ENCODE results near the gene TAC3. TPM values are rescaled to one million over a fixed set of nuclear protein-coding genes. Genes with fewer than 3 reads are reported as not detected.

Gene TAC3
- total RNA-seq, 2 experiments from 2014 or later: not detected

- Mint-ChIP-seq H3K27me3 (no peaks in the 10 kb centered on the region), H3K4me3 (no peak overlapping the region), H3K36me3 (peaks cover 48% of the 10 kb centered on the region), H3K27ac (peak overlapping the region; percentile 13), H3K4me1 (ENCODE audit: low read depth) (peaks cover 66% of the 10 kb centered on the region), H3K9me3 (no peaks in the 10 kb centered on the region)
- ChIA-PET CTCF (interaction anchor here (1.8 to 13.7 kb wide), 8 partner anchors 9 to 246 kb away, joined by 5 to 206 read pairs (median 30); no protein-coding TSS in a partner anchor), POLR2A (no interaction called here)
- intact Hi-C loops (cut with micrococcal nuclease): no loop called here
- no peak for DNase-seq
Measured at GRCh38 chr12:57000393-57000792, 15.9 kb downstream of the TAC3 start.

GRCh38 chr12:56999456-56999855 lies 16.9 kb downstream of the TAC3 start:
- no peaks in the 10 kb centered on the region for H3K27me3 Mint-ChIP-seq
- POLR2A ChIA-PET: interaction anchor here (1.0 to 1.4 kb wide), 3 partner anchors 65 to 274 kb away, joined by 3 to 10 read pairs (median 3); partner anchors contain the start of genes NACA and STAT6

GRCh38 chr12:56998981-56999380 lies 17.3 kb downstream of the TAC3 start:
- POLR2A ChIA-PET: interaction anchor here (0.6 to 1.4 kb wide), 4 partner anchors 48 to 274 kb away, joined by 3 to 10 read pairs (median 4); partner anchors contain the start of genes NACA and STAT6
- CTCF ChIA-PET: interaction anchor here (0.5 to 13.7 kb wide), 12 partner anchors 9 to 245 kb away, joined by 3 to 206 read pairs (median 6); partner anchors contain the start of gene STAT6
- H3K9me3 Mint-ChIP-seq: no peaks in the 10 kb centered on the region
- H3K36me3 Mint-ChIP-seq: peaks cover 43% of the 10 kb centered on the region
- no peak overlapping the region for H3K4me3 Mint-ChIP-seq
- no peaks in the 10 kb centered on the region for H3K27me3 Mint-ChIP-seq
- peak overlapping the region; percentile 34 for H3K27ac Mint-ChIP-seq
- peaks cover 54% of the 10 kb centered on the region for H3K4me1 Mint-ChIP-seq (ENCODE audit: low read depth)
- intact Hi-C loops (cut with micrococcal nuclease): loop anchor here (1.0 to 2.0 kb wide), 3 partner anchors 8 to 242 kb away; no protein-coding TSS in a partner anchor
- DNase-seq: peak; percentile 78

More at GRCh38 chr12:56999456-56999855, 16.9 kb downstream of the TAC3 start:
- peak overlapping the region; percentile 34 for H3K27ac Mint-ChIP-seq
- H3K4me3 Mint-ChIP-seq: no peak overlapping the region
- peaks cover 59% of the 10 kb centered on the region for H3K4me1 Mint-ChIP-seq (ENCODE audit: low read depth)
- no peaks in the 10 kb centered on the region for H3K9me3 Mint-ChIP-seq
- peaks cover 48% of the 10 kb centered on the region for H3K36me3 Mint-ChIP-seq
- intact Hi-C loops (cut with micrococcal nuclease): loop anchor here (1.0 to 2.0 kb wide), 3 partner anchors 8 to 242 kb away; no protein-coding TSS in a partner anchor
- CTCF ChIA-PET: interaction anchor here (0.9 to 13.7 kb wide), 12 partner anchors 8 to 245 kb away, joined by 3 to 206 read pairs (median 8); partner anchors contain the start of gene STAT6
- DNase-seq: no peak

GRCh38 chr12:56998316-56998715 lies 18.0 kb downstream of the TAC3 start:
- H3K4me1 Mint-ChIP-seq (ENCODE audit: low read depth): peaks cover 51% of the 10 kb centered on the region
- H3K9me3 Mint-ChIP-seq: no peaks in the 10 kb centered on the region
- DNase-seq: no peak
- no peak overlapping the region for H3K4me3 Mint-ChIP-seq
- intact Hi-C loops (cut with micrococcal nuclease): loop anchor here (2.0 kb wide), 1 partner anchor 114 kb away; no protein-coding TSS in a partner anchor
- ChIA-PET CTCF (interaction anchor here (0.5 to 13.7 kb wide), 11 partner anchors 10 to 244 kb away, joined by 3 to 206 read pairs (median 7); partner anchors contain the start of gene STAT6), POLR2A (interaction anchor here (0.6 to 1.4 kb wide), 4 partner anchors 49 to 273 kb away, joined by 3 to 10 read pairs (median 4); partner anchors contain the start of genes NACA and STAT6)
- H3K27ac Mint-ChIP-seq: peak overlapping the region; percentile 10
- H3K36me3 Mint-ChIP-seq: peaks cover 38% of the 10 kb centered on the region
- H3K27me3 Mint-ChIP-seq: no peaks in the 10 kb centered on the region

- CTCF ChIA-PET: interaction anchor here (0.8 to 1.6 kb wide), 5 partner anchors 10 to 157 kb away, joined by 3 to 10 read pairs (median 5); no protein-coding TSS in a partner anchor
Measured at GRCh38 chr12:56996793-56997545, 19.4 kb downstream of the TAC3 start.

GRCh38 chr12:56995930-56996496 lies 20.3 kb downstream of the TAC3 start:
- H3K4me1 Mint-ChIP-seq (ENCODE audit: low read depth): peaks cover 41% of the 10 kb centered on the region
- no peaks in the 10 kb centered on the region for H3K9me3 Mint-ChIP-seq
- intact Hi-C loops (cut with micrococcal nuclease): no loop called here
- POLR2A ChIA-PET: no interaction called here
- peaks cover 23% of the 10 kb centered on the region for H3K36me3 Mint-ChIP-seq
- DNase-seq: no peak
- no peaks in the 10 kb centered on the region for H3K27me3 Mint-ChIP-seq
- H3K27ac Mint-ChIP-seq: no peak overlapping the region
- no peak overlapping the region for H3K4me3 Mint-ChIP-seq
- CTCF ChIA-PET: interaction anchor here (1.2 to 1.6 kb wide), 3 partner anchors 9 to 35 kb away, joined by 3 to 10 read pairs (median 5); no protein-coding TSS in a partner anchor

More at GRCh38 chr12:56996793-56997545, 19.4 kb downstream of the TAC3 start:
- intact Hi-C loops (cut with micrococcal nuclease): no loop called here
- H3K27ac Mint-ChIP-seq: no peak overlapping the region
- POLR2A ChIA-PET: no interaction called here
- peaks cover 29% of the 10 kb centered on the region for H3K36me3 Mint-ChIP-seq
- H3K27me3 Mint-ChIP-seq: no peaks in the 10 kb centered on the region
- no peak overlapping the region for H3K4me3 Mint-ChIP-seq
- H3K9me3 Mint-ChIP-seq: no peaks in the 10 kb centered on the region
- H3K4me1 Mint-ChIP-seq (ENCODE audit: low read depth): peaks cover 44% of the 10 kb centered on the region
- DNase-seq: no peak

- H3K4me1 Mint-ChIP-seq (ENCODE audit: low read depth): peaks cover 34% of the 10 kb centered on the region
- ChIA-PET POLR2A (no interaction called here), CTCF (interaction anchor here (0.9 to 1.6 kb wide), 3 partner anchors 8 to 156 kb away, joined by 3 to 10 read pairs (median 5); no protein-coding TSS in a partner anchor)
- H3K27ac Mint-ChIP-seq: no peak overlapping the region
- peaks cover 18% of the 10 kb centered on the region for H3K36me3 Mint-ChIP-seq
- DNase-seq: no peak
- intact Hi-C loops (cut with micrococcal nuclease): no loop called here
- no peak overlapping the region for H3K4me3 Mint-ChIP-seq
- H3K27me3 Mint-ChIP-seq: no peaks in the 10 kb centered on the region
- H3K9me3 Mint-ChIP-seq: no peaks in the 10 kb centered on the region
Measured at GRCh38 chr12:56995201-56995929, 21.0 kb downstream of the TAC3 start.

- peaks cover 11% of the 10 kb centered on the region for H3K36me3 Mint-ChIP-seq
- no peaks in the 10 kb centered on the region for H3K9me3 Mint-ChIP-seq
- no peak for DNase-seq
- peaks cover 24% of the 10 kb centered on the region for H3K4me1 Mint-ChIP-seq (ENCODE audit: low read depth)
- ChIA-PET CTCF (interaction anchor here (0.9 to 2.0 kb wide), 4 partner anchors 8 to 236 kb away, joined by 3 to 7 read pairs (median 3); no protein-coding TSS in a partner anchor), POLR2A (no interaction called here)
- intact Hi-C loops (cut with micrococcal nuclease): no loop called here
- H3K4me3 Mint-ChIP-seq: no peak overlapping the region
- no peaks in the 10 kb centered on the region for H3K27me3 Mint-ChIP-seq
- H3K27ac Mint-ChIP-seq: no peak overlapping the region
Measured at GRCh38 chr12:56994231-56994746, 22.0 kb downstream of the TAC3 start.

- no peaks in the 10 kb centered on the region for H3K9me3 Mint-ChIP-seq
- H3K36me3 Mint-ChIP-seq: peaks cover 6% of the 10 kb centered on the region
- no peak overlapping the region for H3K4me3 Mint-ChIP-seq
- DNase-seq: no peak
- H3K4me1 Mint-ChIP-seq (ENCODE audit: low read depth): peaks cover 14% of the 10 kb centered on the region
- intact Hi-C loops (cut with micrococcal nuclease): no loop called here
- no peaks in the 10 kb centered on the region for H3K27me3 Mint-ChIP-seq
- POLR2A ChIA-PET: no interaction called here
- no peak overlapping the region for H3K27ac Mint-ChIP-seq
- CTCF ChIA-PET: interaction anchor here (1.2 to 2.0 kb wide), 2 partner anchors 9 to 235 kb away, joined by 3 to 7 read pairs; no protein-coding TSS in a partner anchor
Measured at GRCh38 chr12:56993346-56993745, 23.0 kb downstream of the TAC3 start.

- Mint-ChIP-seq H3K36me3 (no peaks in the 10 kb centered on the region), H3K9me3 (no peaks in the 10 kb centered on the region), H3K4me3 (no peak overlapping the region), H3K4me1 (ENCODE audit: low read depth) (peaks cover 9% of the 10 kb centered on the region), H3K27me3 (no peaks in the 10 kb centered on the region), H3K27ac (no peak overlapping the region)
- POLR2A ChIA-PET: no interaction called here
- CTCF ChIA-PET: interaction anchor here (0.9 to 2.8 kb wide), 2 partner anchors 10 to 16 kb away, joined by 3 to 8 read pairs; no protein-coding TSS in a partner anchor
- intact Hi-C loops (cut with micrococcal nuclease): no loop called here
- DNase-seq: no peak
Measured at GRCh38 chr12:56991319-56992246, 24.7 kb downstream of the TAC3 start.

Data from activated CD4-positive, alpha-beta memory T cell treated with anti-CD3 and anti-CD28 coated beads for 36 hours (primary cell).